A549 (cell line): ENCODE measurements around the gene BRCC3. TPM values are rescaled to one million over a fixed set of nuclear protein-coding genes. Genes with fewer than 3 reads are reported as not detected.
A peak's percentile ranks its signal among the peaks of the same experiment; 100 is the strongest.

Experiments
- ATAC-seq, 2 experiments: fragments of 200-7000 bp in 1 of 2; fragments of >200 bp in 1 of 2; cut with Nextera tagmentation in 1 of 2; cut with Tn5 transposase in 1 of 2; 3 replicates each; pipeline versions ENCODE4 v1.8.0 to v1.9.1; 2018 to 2020; ENCODE audit warnings: mild to moderate bottlenecking in 1 of 2, moderate library complexity in 1 of 2
- CTCF ChIA-PET: fragments of 300-600 bp; sonication (Branson Sonifier 250); formaldehyde crosslinking; extraction: SDS; loops from one replicate; lab custom pipeline; 2021; ENCODE audit warnings: antibody characterized with exemption, inconsistent platforms; lab: Yijun Ruan, JAX
- POLR2A ChIA-PET: fragments of 350-600 bp; formaldehyde crosslinking; extraction: SDS; loops from one replicate; lab custom pipeline; 2021; ENCODE audit warnings: antibody characterized with exemption, inconsistent platforms; lab: Yijun Ruan, JAX
- DNase-seq, 2 experiments: peaks; one replicate each; pipeline versions ENCODE4 v3.0.0 to v3.0.0-alpha.2; 2011 to 2016; ENCODE audit warnings: low read depth in 1 of 2, low spot score in 1 of 2
- FAIRE-seq: peaks from 2 replicates; lab custom pipeline; 2011; peaks lifted over from hg19 to GRCh38; lab: Jason Lieb, UNC
- H3K27ac ChIP-seq, 2 experiments: fragments of >200 bp; sonication (Bioruptor Twin); formaldehyde crosslinking; 3 replicates each; pipeline ENCODE4 v1.5.1; 2016 to 2017
- H3K4me1 ChIP-seq: fragments of >200 bp; sonication (Bioruptor Twin); formaldehyde crosslinking; 3 replicates; pipeline ENCODE4 v1.6.1; 2016
- H3K4me2 ChIP-seq: fragments of >200 bp; sonication (Bioruptor Twin); formaldehyde crosslinking; 3 replicates; pipeline ENCODE4 v1.6.1; 2016
- H3K4me3 ChIP-seq: fragments of >200 bp; sonication (Bioruptor Twin); formaldehyde crosslinking; 3 replicates; pipeline ENCODE4 v1.5.1; 2016
- H3K9me3 ChIP-seq: fragments of >200 bp; sonication (Bioruptor Twin); formaldehyde crosslinking; 3 replicates; pipeline ENCODE4 v1.6.1; 2016
- CBX2 ChIP-seq: fragments of 200-600 bp; sonication (generic); IDR thresholded peaks from 2 replicates; pipeline ENCODE4 v1.6.1; 2016; ENCODE audit warnings: low read depth, mild to moderate bottlenecking, borderline replicate concordance
- CHD2 ChIP-seq: fragments of 150-350 bp; IDR thresholded peaks from 2 replicates; pipeline ENCODE4 v1.6.1; 2014; ENCODE audit warnings: low read length; ENCODE audit not compliant: partially characterized antibody
- EP300 ChIP-seq, 2 experiments: fragments of >200 bp; sonication (Bioruptor Twin); formaldehyde crosslinking; IDR thresholded peaks; 2 replicates in 1 of 2; 3 replicates in 1 of 2; pipeline ENCODE4 v1.6.1; 2016 to 2017
- FOSL2 ChIP-seq, 2 experiments: fragments of 450-650 bp in 1 of 2; fragments of >200 bp in 1 of 2; sonication (Bioruptor Twin) in 1 of 2; formaldehyde crosslinking; IDR thresholded peaks; 2 replicates each; pipeline versions ENCODE4 v1.5.0 to v1.6.1; 2016 to 2020; ENCODE audit warnings: mild to moderate bottlenecking in 1 of 2, moderate library complexity in 1 of 2
- FOXS1 ChIP-seq: fragments of 250-450 bp; sonication (Bioruptor Pico); IDR thresholded peaks from 2 replicates; pipeline ENCODE4 v1.5.0; 2020; ENCODE audit warnings: mild to moderate bottlenecking, moderate library complexity
- HOXB5 ChIP-seq: fragments of 250-450 bp; sonication (Bioruptor Pico); IDR thresholded peaks from 2 replicates; pipeline ENCODE4 v1.5.0; 2020; ENCODE audit warnings: mild to moderate bottlenecking, moderate library complexity
- KDM1A ChIP-seq: fragments of 200-600 bp; sonication (generic); IDR thresholded peaks from 2 replicates; pipeline ENCODE4 v1.6.1; 2016; ENCODE audit warnings: low read depth, mild to moderate bottlenecking
- KDM5A ChIP-seq: fragments of 200-600 bp; sonication (generic); IDR thresholded peaks from 2 replicates; pipeline ENCODE4 v1.6.1; 2016; ENCODE audit warnings: antibody characterized with exemption, mild to moderate bottlenecking
- MAFK ChIP-seq: fragments of 450-650 bp; IDR thresholded peaks from 2 replicates; pipeline ENCODE4 v1.6.1; 2014; ENCODE audit not compliant: partially characterized antibody
- MYC ChIP-seq: IDR thresholded peaks from 2 replicates; pipeline ENCODE4 v1.6.1; 2012; ENCODE audit warnings: mild to moderate bottlenecking, inconsistent platforms, low read length, improper control_type of control experiment, borderline replicate concordance
- PHF8 ChIP-seq: fragments of 200-600 bp; sonication (generic); IDR thresholded peaks from 2 replicates; pipeline ENCODE4 v1.6.1; 2016; ENCODE audit warnings: low read depth, mild to moderate bottlenecking, antibody characterized with exemption, moderate library complexity, borderline replicate concordance
- RAD21 ChIP-seq, 2 experiments: fragments of >200 bp in 1 of 2; sonication (Bioruptor Twin) in 1 of 2; formaldehyde crosslinking in 1 of 2; IDR thresholded peaks in 1 of 2; conservative IDR thresholded peaks in 1 of 2; 2 replicates in 1 of 2; 3 replicates in 1 of 2; pipeline ENCODE4 v1.6.1; 2012 to 2018; ENCODE audit warnings: inconsistent platforms in 1 of 2
- RARB ChIP-seq: fragments of 250-450 bp; sonication (Bioruptor Pico); IDR thresholded peaks from 2 replicates; pipeline ENCODE4 v1.8.0; 2021; ENCODE audit warnings: mild to moderate bottlenecking, moderate library complexity
- REST ChIP-seq: fragments of 200-600 bp; sonication (generic); IDR thresholded peaks from 2 replicates; pipeline ENCODE4 v1.6.1; 2016; ENCODE audit warnings: antibody characterized with exemption, mild to moderate bottlenecking, moderate library complexity
- RFX5 ChIP-seq: fragments of 450-650 bp; IDR thresholded peaks from 2 replicates; pipeline ENCODE4 v1.7.1; 2014; ENCODE audit warnings: antibody characterized with exemption, mild to moderate bottlenecking, moderate library complexity
- SMC3 ChIP-seq: fragments of >200 bp; sonication (Bioruptor Twin); formaldehyde crosslinking; IDR thresholded peaks from 3 replicates; pipeline ENCODE4 v1.6.1; 2018; ENCODE audit warnings: inconsistent platforms
- TP53 ChIP-seq: fragments of 250-450 bp; sonication (Bioruptor Pico); IDR thresholded peaks from 2 replicates; pipeline ENCODE4 v1.5.0; 2021; ENCODE audit warnings: mild to moderate bottlenecking, moderate library complexity
- ZC3H11A ChIP-seq: fragments of 450-650 bp; IDR thresholded peaks from 2 replicates; pipeline ENCODE4 v1.6.1; 2014; ENCODE audit warnings: antibody characterized with exemption, mild to moderate bottlenecking
- ZSCAN20 ChIP-seq: fragments of 250-450 bp; sonication (Bioruptor Pico); IDR thresholded peaks from 2 replicates; pipeline ENCODE4 v1.8.0; 2022; ENCODE audit warnings: mild to moderate bottlenecking, moderate library complexity
- WGBS: methylation state at CpG from one replicate; pipeline ENCODE4 v1.1.6; 2017; ENCODE audit errors: missing lambda C conversion rate; 5-methylcytosine and 5-hydroxymethylcytosine counted together
- polyA plus RNA-seq, 4 experiments: library from polyadenylated mRNA; depleted of rRNA in 3 of 4; stranded (reverse); fragments of >200 nt; fragmentation: RNase III in 1 of 4; extraction: RNeasy Plus Mini Kit Qiagen cat#74134 plus additional on column Dnase treatment in 1 of 4; gene quantifications; 2 replicates in 3 of 4; 3 replicates in 1 of 4; pipeline ENCODE4 v1.2.3, GENCODE V29; 2011 to 2017
- TF ChIP-seq, protein P1 (sequence below): fragments of >200 bp; sonication (Bioruptor Twin); formaldehyde crosslinking; IDR thresholded peaks from 3 replicates; pipeline ENCODE4 v1.6.1; 2016
- TF ChIP-seq, protein P2 (sequence below): fragments of >200 bp; sonication (Bioruptor Twin); formaldehyde crosslinking; IDR thresholded peaks from 3 replicates; pipeline ENCODE4 v1.5.1; 2016

The BRCC3 gene
- polyA plus RNA-seq, 2 of the 4 experiments (the other 2 are of a cell fraction), result 42.0 to 42.9 TPM

GRCh38 chrX:155056877-155057792 is 14.2 kb upstream of the BRCC3 start:
- Histone ChIP-seq H3K4me2 (peak overlapping the region; percentile 72), H3K4me3 (peak overlapping the region; percentile 25; the same call in 1 of the 3 replicates), H3K27ac (peak overlapping the region; percentile 8 to 69; a peak in 3 of 6 replicates), H3K9me3 (no peaks in the 10 kb centered on the region), H3K4me1 (peaks cover 27% of the 10 kb centered on the region)
- TF ChIP-seq RARB (CRISPR knock-in tag) (no peak), EP300 (IDR thresholded peaks at IDR 0.05) (no peak), RAD21 (conservative IDR thresholded peaks at IDR 0.05 in 1 of 2, IDR thresholded peaks at IDR 0.05 in 1 of 2) (peak; percentile 69 to 71; a peak in 4 of 5 replicates), CHD2 (no peak), PHF8 (no peak), TP53 (no peak), KDM5A (no peak), SMC3 (peak; percentile 78), MAFK (no peak), FOXS1 (CRISPR knock-in tag) (no peak), KDM1A (no peak), HOXB5 (CRISPR knock-in tag) (no peak), FOSL2 (IDR thresholded peaks at IDR 0.05) (no peak), FOSL2 (CRISPR knock-in tag; IDR thresholded peaks at IDR 0.05) (no peak), CBX2 (no peak), REST (peak; percentile 57; the same call in 1 of the 2 replicates), ZC3H11A (no peak), ZSCAN20 (no peak), MYC (no peak), RFX5 (no peak)
- TF ChIP-seq, protein P1, sequence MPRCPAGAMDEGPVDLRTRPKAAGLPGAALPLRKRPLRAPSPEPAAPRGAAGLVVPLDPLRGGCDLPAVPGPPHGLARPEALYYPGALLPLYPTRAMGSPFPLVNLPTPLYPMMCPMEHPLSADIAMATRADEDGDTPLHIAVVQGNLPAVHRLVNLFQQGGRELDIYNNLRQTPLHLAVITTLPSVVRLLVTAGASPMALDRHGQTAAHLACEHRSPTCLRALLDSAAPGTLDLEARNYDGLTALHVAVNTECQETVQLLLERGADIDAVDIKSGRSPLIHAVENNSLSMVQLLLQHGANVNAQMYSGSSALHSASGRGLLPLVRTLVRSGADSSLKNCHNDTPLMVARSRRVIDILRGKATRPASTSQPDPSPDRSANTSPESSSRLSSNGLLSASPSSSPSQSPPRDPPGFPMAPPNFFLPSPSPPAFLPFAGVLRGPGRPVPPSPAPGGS, result no peak
- TF ChIP-seq, protein P2, sequence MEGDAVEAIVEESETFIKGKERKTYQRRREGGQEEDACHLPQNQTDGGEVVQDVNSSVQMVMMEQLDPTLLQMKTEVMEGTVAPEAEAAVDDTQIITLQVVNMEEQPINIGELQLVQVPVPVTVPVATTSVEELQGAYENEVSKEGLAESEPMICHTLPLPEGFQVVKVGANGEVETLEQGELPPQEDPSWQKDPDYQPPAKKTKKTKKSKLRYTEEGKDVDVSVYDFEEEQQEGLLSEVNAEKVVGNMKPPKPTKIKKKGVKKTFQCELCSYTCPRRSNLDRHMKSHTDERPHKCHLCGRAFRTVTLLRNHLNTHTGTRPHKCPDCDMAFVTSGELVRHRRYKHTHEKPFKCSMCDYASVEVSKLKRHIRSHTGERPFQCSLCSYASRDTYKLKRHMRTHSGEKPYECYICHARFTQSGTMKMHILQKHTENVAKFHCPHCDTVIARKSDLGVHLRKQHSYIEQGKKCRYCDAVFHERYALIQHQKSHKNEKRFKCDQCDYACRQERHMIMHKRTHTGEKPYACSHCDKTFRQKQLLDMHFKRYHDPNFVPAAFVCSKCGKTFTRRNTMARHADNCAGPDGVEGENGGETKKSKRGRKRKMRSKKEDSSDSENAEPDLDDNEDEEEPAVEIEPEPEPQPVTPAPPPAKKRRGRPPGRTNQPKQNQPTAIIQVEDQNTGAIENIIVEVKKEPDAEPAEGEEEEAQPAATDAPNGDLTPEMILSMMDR, result peak; percentile 77
- POLR2A ChIA-PET, result interaction anchor here (2.2 kb wide), 1 partner anchor 30 kb away, joined by 7 read pairs; the partner anchor contains the start of gene FUNDC2
- peak; percentile 99 for FAIRE-seq
- CTCF ChIA-PET, result interaction anchor here (0.7 to 4.2 kb wide), 19 partner anchors 11 to 139 kb away, joined by 3 to 35 read pairs (median 5); partner anchors contain the start of genes CMC4, F8, FUNDC2 and MTCP1
- DNase-seq, result peak; percentile 43 to 82
- peak; percentile 93 to 97 for ATAC-seq
- 14% methylated on average over 19 of the region's 25 CpGs for WGBS
